ENCODE measurements around the gene UTP14A.
"Not testable (repeated sequence)": the region's sequence is repeated elsewhere in the genome, so short reads cannot be mapped to it uniquely, and the experiment has no call there.

UTP14A gene

DNA sequence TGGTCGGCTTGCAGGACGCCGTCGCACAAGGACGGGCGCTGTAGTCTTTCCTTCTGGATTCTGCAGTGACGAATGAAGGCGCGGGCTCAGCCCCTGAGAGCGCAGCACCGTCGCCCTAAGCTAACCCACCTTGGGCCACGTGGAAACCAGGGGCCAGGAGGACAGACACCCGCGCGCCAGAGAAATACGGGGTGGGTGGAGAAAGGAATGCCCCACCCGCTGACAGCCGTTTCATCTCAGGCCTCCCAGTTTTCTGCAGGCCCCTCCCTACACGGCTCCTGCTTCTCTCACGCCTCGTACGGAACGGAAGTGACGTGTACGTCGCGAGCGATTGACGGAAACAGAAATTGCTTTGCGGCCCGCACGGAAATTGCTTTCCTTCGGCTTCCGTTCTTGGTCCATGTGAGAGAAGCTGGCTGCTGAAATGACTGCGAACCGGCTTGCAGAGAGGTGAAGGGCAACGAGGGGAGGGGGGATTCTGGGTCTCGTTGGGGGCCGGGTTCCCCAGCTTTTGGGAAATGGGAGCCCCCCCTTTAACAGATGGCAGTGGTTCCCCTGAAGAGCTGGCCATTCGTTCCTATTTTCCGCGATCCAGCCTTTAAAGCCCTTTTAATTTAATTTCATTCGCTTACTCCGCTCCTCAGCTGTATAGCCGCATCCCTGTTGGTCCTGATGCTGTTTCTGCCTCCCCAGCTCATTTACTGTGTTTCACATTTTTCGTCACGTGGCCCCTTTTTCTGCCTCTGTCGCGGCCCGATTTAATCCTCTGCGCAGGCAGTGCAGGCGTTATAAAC lies at the start of gene UTP14A:
UTP14A (plus strand) TSS at position 378 of the 794 bp plus-strand sequence; CDS start at position 425, 47 bp downstream.
- DNase-seq = peak; percentile 84

- not testable (repeated sequence) for DNase-seq
These were observed 46.8 kb upstream of the UTP14A start for GRCh38 chrX:129859134-129859533.

DNA sequence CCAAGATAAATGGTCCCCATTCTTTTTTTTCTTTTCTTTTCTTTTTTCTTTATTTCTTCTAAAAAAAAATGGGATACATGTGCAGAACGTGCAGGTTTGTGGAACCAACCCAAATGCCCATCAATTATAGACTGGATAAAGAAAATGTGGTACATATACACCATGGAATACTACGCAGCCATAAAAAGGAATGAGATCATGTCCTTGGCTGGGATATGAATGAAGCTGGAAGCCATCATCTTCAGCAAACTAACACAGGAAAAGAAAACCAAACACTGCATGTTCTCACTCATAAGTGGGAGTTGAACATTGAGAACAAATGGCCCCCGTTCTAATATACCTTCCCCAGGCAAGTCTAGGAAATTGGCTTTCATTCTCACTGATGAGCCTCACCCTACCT lies 39.6 kb upstream of the UTP14A start:
- not testable (repeated sequence) for DNase-seq

- no peak for DNase-seq
These were observed 33.4 kb upstream of the UTP14A start for GRCh38 chrX:129872524-129872923.

DNA sequence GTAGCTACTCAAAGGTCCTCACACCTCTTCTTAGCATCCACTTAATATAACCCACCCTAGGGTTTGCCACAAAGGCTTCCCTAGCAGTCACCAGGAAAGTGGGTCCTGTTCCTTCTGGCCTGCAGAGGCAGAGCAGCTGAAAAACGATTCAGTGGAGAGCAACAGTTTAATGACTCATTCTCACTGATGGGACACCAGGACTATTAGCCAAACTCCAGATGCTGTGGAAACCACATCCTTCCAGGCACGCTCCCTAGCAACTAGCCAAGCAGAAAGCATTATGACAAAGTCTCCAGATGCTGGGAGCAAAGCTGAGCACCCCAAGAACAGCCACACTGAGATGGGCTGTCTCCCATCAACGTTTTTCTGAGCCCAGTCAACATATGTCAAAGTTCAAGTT lies 30.3 kb upstream of the UTP14A start:
- DNase-seq = no peak

DNA sequence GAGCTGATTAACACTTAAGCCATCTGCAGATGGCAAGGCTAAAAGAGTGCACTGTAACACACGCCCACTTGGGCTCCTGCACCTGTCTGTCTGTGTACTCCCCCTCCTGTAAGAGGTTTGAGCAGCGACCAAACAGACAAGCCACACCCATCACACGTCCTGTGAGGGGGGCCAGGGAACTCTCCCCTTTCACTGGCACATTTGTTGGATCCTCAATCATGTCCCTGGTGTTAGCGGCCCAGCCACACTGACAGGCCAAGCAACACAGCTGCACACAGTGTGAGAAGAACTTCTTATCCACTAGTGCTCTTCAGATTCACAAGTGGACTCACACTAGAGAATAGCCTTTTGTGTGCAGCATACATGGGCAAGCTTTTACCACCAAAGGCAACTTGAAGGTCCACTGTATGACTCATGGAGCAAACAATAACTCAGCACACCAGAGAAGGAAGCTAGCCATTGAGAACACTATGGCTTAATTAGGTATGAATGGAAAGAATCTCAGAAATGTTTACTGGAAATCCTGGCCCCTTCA lies 29.1 kb upstream of the UTP14A start:
- no peak for DNase-seq

DNA sequence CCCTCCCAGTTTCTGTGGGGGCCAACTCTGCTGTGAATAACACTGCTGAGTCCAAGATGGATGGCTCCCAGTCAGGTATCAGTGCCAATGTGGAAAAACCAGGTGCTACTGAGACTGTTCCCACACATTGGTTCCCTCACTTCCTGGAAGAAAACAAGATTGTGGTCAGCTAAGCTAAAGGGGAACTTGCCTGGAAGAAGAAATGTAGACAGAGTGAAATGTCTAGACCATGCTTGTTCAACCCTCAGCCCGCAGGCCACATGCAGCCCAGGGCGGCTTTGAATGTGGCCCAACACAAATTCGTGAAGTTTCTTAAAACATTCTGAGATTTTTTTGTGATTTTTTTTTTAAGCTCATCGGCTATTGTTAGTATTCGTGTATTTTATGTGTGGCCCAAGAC lies 28.6 kb upstream of the UTP14A start:
- DNase-seq = no peak

GRCh38 chrX:129900054-129900453 lies 5.9 kb upstream of the UTP14A start:
- DNase-seq = no peak

DNA sequence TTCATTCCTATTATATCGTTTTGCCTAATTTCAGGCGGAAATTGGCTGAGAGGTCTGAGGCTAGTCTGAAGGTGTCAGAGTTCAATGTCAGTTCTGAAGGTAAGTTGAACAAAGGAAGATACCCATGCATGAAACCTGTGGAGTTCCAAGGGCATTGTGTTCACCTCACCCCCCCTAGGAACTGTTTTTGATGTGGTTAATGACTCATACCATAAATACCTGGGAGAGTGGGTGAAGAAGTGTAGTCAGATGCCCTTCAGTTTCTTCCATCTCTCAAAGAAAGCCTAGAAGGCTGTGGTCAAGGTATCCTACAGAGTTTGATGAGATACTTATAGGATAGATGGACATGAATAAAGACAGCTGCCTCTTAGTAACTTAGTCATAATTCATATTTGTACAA lies 2.7 kb downstream of the UTP14A start:
- no peak for DNase-seq

DNA sequence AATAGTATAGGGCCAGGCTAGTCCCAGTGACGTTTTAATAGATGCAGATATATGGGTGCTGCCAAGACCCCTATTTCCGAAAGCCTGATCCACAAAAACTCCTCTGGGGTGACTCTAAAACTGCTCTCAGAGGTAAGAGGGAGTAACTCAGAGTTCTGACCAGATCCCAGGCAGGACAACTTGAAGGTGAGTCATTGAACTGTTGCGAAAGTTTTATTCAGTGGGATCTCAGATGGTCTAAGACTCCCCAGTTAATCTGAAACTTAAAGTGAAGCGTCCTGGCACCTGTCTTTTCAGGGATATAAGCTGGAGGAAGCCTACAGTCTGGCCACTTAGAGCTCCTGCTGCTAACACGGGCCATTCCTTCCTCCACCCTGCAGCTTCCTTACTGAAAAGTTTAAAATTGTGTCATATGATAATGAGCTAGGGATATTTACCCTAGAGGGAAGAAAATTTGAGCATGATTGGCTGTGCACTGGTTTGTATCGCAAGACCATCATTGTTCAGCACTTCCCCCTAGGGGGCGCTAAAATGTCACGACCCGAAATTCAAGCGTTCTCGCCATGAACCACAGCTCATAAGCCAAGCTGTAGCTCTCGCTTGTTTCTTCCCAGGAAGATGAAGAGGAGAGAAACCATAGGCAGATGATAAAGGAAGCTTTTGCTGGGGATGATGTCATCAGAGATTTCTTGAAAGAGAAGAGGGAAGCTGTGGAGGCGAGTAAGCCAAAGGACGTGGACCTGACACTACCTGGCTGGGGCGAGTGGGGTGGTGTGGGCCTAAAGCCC lies 19.5 kb downstream of the UTP14A start:
- DNase-seq = peak; percentile 20

GRCh38 chrX:129930941-129931410 lies 25.0 kb downstream of the UTP14A start:
- DNase-seq = no peak

DNA sequence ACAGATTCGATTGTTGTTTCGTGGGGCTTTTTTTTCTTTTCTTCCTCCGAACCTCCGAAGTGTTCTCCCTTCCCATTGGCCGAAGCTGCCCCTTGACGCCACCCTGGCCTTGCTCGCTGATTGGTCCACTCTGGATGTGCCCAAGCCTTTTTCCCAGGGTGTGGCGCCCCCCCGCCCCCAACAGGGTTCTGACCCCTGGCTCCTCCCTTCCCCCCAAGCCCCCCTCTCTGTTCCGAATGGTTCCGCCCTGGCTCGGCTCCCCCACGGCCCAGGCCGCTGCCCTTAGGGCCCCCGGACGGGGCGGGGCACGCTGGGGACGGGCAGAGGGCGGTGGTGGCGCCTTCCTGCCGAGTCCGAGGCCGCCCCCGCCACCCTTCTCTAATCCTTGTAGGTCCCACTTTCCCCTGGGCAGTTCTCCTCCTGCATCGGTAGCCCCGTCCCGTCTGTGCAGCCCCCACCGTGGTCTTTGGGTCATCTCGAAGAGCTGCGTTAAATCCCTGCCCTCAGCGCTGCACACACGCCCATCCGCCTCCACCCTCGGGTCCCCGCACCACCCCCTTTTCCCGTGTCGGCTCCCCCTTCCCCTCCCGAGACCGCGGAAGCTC lies 25.5 kb downstream of the UTP14A start:
- DNase-seq = peak; percentile 42

DNA sequence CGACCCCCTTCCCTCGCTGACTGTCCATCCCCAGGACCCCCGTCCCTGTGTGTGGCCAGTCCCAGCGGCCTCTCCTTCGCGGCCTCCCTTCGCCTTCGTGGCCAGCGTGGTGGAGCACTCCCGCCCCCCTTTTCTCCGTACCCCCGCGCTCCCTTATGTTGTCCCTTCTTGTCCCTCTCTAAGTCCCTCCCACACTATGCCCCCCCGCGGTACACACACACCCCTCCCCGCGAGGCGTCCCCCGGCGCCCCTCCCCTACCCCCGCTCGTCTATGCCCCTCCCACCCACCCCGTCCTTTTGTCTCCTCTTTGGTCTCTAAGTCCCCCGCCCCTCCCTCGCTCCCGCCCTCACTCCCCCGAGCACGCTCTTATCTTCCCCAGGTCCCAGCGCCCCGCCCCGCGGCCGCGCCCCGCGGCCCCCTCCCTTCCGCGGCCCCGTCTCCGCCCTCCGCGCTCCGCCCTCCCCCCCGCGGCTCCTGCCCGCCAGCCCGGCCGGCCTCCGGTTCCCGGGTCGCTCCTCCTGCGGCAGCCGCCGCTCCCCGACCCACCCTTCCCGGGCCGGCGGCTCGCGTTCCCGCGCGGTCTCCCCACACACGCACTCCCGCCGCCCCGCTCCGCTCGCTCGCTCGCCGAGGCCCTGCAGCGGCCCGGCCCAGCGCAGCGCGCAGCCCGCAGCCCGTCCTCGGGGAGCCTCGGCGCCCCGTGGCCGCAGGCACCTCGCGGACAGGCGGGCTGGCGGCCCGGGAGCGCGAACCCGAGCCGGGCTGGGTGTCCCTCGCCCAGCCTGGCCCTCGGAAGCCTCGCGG lies 26.3 kb downstream of the UTP14A start:
- DNase-seq = peak; percentile 80

DNA sequence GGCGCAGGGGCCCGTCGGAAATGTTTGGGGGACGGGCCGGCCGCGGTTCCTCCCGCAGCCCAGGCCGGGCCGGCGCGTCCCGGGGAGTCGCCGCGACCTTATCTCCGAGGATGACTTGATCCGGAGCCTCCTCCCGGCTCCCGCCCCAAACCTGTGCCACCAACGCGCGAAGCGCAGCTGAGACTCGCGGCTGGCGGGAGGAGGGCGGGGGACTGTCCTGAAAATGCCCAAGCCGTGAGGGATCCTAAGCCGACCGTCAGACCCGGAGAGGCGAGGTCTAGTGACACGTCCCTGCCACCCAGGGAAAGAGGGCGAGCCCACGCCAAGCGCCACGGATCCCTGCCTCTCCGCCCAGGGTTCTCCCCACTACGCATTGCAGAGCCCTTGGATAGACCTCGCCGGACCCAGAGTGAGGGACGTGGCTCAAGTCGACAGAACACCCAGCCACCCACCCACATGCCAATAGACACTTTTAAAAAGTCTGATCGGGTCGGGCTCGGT lies 26.9 kb downstream of the UTP14A start:
- DNase-seq = no peak

- DNase-seq = no peak
These were observed 27.7 kb downstream of the UTP14A start for GRCh38 chrX:129933700-129934099.

GRCh38 chrX:129934461-129934860 lies 28.5 kb downstream of the UTP14A start:
- no peak for DNase-seq

DNA sequence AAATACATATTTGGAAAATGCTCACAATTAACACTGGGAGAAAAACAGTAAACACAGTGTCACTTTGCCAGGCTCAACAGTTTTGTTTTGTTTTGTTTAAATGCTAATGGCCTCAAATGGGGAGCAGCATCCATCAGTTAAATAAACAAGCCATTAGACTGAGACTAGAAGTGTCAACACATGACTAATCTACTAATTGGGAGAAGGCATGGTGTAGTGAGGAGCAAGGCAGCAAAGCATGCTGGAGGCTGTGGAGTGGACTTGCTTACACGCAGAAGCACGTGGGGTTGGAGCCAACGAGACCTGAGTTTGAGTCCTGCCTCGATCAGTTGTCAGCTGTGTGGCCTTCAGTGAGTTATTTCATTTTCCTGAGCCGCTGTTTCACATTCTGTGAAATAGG lies 29.0 kb downstream of the UTP14A start:
- DNase-seq = no peak

- DNase-seq = no peak
These were observed 32.1 kb downstream of the UTP14A start for GRCh38 chrX:129938081-129938480.

DNA sequence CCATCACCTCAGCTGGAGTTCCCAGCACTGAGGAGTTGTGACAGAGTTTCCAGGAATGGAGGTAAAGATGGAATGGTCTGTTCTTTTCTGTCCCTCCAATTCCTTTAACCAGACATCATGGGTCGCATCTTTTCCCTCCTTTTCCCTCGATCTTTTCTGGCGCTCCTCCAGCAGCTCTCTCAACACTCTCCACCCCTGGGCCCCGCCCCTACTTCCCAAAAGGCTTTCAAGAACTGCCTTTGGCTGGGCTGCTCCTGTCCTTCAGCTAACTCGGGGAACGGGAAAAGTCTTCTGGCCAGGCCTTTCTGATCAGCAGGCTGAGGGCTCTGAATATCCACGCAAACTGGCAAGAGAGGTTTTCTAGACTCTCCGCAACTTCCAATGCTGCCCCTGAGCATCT lies 34.0 kb downstream of the UTP14A start:
- DNase-seq = no peak

DNA sequence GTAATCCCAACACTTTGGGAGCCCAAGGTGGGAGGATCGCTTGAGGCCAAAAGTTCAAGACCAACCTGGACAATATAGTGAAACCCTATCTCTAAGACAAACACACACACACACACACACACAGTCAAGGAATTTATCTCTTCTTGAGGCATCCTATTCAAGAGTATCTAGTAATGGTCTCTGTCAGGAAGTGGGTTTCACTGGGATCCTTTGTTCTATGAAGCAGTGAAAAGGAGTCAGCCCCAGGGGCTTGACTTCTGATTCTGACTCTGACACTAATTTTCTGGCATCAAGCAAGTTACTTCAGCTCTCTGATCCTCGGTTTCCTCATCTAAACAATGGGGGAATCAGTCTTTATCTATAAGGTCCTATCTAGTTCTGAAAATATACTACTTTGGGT lies 34.8 kb downstream of the UTP14A start:
- no peak for DNase-seq

DNA sequence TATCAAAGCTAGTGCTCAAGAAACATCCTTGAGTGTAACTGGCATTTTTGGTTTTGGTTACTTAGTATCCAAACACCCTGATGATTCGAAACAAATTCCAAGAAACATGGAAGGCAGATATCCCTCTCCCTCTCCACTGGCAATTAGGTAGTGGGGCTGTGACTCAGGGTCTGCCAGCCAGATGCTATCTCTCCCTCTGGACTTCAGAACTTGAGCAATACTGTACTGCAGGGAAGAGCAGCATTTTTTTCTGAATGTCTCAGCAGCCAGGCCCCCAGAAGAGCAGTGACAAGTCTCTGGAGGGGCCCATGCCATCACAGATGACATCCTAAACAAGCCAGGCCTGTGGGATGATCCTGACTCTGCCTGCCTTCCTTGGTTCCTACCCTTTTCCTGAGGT lies 39.2 kb downstream of the UTP14A start:
- DNase-seq = no peak

DNA sequence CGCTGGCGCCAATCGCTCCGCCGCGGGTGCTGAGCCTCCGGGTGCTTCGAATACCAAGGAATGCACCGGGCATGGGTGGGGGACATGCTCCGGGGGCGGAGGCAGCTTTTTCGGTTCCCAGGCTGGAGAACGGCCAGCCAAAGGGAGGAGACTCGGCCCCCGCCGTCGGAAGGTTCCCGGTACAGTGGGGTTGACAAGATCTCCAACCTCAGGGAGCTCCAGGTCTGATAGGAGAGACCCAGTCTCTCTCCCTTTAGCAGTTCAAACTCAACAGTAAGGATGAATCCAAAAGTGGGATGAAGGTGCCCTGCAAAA lies 47.3 kb downstream of the UTP14A start:
- no peak for DNase-seq

DNA sequence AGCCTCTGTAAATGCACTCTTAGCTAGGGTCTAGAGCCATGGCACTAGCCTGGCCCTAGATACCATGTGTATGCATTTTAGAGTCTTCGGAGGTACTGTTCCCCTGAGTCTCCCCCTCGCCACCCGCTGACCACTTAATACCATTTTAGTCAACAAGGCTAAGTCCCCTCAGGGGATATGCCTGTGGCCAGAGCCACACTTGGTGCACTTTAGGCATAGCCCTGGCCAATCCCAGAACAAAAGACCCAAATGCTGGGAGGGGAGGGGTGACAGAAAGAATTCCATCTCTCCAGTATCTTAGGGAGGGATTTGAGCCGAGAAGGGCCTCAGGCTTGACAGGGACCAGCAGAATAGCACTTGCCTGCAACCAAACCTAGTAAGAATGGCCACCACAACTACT lies 47.9 kb downstream of the UTP14A start:
- no peak for DNase-seq
